Activated CD4-positive, CD25-positive, alpha-beta regulatory T cell (primary cell): ENCODE results near the gene NCAM1.

ENCODE experiments used
- DNase-seq, 4 experiments: peaks; one replicate each; lab custom pipeline; 2025; lab: John Stamatoyannopoulos, UW

Gene NCAM1

DNA sequence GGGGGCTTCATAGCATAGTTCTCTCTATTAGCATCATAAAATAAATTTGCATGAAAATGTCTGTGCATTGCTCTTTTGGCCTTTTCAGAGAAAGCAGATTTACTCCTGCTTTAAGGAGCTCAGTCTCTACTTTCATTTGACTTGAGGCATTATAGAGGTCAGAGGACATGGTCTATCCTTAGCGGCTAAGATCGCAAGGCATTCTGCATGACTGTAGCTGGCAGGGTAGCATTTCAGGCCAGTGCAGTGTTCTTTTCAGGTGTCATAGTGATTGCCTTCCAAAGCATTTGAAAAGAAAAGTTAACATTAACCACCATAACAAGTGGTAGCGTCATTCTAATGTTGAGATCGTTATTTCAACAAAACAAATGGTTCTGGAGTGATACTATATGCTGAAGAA is 126.5 kb downstream of the NCAM1 start:
- DNase-seq = no peak

DNA sequence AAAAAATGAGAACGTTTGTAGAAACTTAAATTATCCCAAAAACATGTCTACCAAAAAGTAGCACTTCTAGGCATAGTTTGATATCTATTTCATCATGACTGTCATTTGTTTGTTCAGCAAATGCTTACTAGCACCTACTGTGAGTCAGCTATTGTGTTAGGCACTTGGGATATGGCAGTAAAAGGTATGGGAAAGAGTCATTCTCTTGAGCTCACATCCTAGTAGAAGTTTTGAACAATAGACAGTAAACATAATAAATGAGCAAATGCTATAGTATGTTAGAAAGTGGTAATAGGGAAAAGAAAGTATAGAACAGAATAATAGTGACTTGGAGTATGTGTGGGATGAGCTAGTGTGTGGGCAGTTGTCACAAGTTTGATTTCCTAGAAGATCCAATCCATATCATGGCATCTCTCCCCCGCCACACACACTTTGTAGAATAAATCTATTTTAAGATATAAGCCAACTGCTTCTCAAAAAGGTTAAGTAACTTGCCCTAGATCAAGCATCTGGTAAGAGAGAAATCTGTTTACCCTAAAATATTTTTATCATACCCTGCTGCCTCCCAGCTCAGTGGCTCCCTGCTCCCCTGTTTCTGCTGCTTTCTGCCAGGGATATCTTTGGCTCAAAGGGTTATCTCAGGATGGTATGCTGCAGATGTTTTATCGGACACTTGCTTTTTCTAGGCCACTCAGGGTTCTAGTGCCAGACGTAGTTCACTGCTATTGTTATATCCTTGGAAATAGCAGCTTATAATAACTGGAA is 129.7 kb downstream of the NCAM1 start:
- no peak for DNase-seq

DNA sequence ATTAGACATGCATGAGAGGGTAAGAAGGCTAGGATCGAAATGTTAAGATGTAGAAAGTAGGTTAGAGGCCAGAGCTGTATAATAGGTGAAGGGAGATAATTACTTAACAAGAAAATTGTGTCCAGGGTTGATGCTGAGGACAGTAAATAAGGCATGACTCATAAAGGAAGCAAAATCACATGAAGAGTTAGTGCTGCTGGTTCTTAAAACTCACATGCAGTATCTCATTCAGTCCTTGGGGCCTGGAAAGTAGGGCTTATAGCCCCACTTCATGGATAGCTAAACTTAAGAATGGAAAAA is 130.2 kb downstream of the NCAM1 start:
- no peak for DNase-seq

DNA sequence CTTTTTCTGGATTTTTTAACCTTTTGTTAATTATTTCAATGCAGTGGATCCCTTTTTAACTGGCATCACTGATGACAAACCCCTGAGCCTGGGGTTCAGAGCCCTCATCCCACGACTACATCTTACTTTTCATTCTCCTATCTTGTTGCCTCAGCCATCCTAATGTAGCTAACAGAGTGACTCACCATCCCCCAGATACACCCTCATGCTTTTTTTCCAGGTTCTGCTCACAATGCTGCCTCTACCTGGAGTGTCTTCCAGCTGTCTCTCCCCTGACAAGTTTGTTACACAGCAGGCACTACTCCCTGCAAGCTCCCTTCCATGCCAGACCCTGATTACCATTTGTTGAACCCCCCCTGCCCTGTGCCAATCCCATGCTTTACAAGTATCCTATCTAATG is 135.4 kb downstream of the NCAM1 start:
- no peak for DNase-seq

- DNase-seq = no peak
These were observed 142.9 kb downstream of the NCAM1 start for GRCh38 chr11:113103932-113104690.

- no peak for DNase-seq
These were observed 143.6 kb downstream of the NCAM1 start for GRCh38 chr11:113104691-113105251.

DNA sequence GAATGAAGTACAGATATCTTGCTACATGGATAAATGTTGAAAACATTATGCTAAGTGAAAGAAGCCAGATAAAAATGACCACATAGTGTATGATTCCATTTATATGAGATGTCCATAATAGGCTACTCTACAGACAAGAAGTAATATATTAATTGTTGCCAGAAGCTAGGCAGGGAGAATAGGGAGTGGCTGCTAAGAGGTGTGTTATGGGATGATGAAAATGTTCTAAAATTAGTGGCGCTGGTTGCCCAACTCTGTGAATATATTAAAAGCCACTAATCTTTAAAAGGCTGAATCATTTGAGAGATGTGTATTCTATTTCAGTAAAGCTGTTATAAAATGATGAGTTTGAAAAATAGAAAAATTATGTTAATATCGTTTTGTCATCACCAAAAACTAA is 144.4 kb downstream of the NCAM1 start:
- no peak for DNase-seq

DNA sequence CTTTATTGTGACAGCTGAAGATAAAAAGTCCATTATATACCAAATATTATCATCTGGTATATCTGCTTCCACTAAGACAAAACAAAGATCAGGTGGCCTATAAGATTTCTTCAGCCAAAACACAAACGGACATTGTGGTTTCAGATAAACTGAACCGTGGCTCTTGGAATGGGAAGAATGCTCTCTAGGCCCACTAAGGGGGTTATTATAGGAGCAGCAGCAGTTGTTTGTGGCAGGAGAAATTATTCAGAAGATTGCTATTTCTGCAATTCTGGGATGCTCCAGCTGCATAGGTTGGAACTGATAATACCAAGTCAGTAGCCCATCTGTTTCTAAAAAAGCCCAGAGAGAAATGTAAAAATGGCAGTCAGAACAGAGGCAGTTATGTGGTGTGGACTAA is 145.3 kb downstream of the NCAM1 start:
- DNase-seq = no peak

DNA sequence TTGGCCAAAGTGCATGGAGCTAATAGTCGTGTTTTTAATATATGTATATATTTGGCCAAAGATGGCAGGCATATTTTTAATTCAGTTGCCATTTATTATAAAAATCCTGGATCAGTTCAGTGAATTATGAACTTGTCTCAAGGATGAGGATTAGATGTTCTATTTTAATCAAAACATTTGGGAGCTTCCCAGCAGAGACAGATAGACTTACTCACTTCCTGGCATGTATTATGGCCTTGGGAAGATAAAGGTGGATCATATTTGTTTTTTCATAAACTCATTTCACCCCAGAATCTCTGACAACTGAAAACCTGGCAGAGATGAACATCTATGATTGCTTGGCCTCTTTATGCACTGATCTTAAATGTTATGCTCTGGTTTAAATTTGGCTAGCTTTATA is 148.8 kb downstream of the NCAM1 start:
- DNase-seq = no peak

DNA sequence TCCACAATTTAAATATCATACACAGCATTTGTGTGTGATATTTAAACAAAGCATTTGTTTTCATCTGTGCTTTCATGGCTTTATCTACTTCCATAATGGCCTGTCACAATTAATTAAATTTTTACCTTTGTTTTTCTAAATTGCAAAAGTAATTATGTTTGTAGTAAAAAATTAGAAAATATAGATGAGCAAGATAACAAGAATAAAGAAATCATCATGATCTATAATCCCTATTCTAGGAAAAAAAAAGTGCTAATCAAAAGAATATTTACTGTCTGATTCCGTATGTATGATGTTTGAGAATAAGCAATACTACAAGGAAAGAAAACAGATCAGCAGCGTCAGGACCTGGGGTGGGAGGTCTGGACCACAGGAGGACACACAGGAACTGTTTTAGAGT is 149.9 kb downstream of the NCAM1 start:
- no peak for DNase-seq

DNA sequence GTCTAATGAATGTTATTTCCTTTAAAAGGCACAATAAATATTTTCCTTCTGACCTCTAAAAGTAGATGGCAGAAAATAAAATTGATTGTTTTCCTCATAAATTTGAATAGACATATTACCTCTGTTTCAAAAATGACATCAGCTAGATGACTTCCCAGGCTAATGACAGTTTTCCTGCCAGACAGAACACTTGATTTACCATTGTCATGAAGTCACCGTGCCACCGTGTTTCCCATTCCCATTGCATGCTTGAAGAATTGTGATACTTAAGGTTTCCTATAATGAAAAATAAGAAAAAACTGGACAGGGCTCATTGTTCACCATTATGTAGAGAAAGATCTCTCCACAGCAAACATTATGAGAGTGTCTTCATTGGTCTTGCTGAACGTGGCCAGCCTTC is 151.1 kb downstream of the NCAM1 start:
- DNase-seq = no peak

DNA sequence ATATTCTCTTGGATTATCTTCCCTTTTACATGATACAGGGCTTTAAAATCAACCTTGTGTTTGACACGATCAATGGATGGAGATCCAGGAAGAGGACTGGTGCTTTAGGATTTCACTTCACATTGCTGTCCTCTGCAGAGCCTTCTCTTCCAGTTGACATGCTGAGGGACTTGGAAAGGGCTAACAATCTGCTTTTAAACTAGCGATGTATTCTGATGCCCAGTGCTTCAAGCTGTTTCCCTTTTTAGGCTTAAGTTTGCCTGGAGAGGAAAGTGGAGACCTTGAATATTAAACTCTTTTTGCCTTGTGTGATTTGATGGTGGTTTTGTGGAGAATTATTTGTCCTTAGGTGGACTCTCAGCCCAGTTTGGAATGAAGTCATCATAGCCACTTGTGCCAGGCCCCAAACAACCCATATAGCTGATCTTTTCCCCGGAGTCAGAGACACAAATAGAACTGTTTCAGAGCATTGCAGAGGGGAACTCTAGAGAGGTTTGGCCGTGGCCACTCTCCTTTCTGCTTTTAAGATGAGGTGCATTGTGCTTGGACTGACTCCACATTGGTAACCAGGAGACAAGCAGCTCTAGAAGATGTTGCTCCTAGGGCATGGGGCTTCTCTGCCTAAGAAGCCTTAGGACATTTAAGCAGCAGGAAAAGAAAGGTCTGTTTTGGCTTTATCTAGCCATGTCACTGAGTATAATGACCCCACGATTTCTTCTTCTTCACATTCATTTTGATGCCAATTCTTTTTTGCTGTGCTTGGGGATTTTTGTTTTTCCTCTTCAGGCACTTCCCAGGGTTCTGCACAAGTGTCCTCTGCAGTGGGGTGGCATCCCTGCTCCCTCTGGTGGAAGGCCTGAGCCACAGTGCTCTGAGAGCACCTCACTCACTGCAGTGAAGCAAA is 152.8 kb downstream of the NCAM1 start:
- DNase-seq = no peak

GRCh38 chr11:113114705-113115027 is 153.4 kb downstream of the NCAM1 start:
- DNase-seq = no peak

DNA sequence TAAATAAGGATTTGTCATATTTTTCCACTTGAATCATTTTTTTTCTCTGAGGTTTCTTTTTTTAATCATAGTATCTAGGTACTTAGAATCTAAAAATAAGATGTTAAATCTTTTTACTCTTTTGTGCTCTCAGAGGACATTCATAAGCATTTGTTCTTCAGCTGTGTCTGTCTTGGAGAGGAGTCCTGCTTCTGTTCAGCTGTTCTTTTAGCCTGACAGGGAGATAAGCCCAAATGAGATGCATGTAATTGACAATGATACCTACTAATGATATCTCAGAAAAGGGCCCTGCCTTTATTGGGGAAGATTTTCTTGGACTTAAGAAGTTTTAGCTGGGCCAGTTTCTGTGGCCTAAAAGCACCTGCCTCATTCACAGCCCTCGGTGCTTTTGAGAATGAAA is 156.9 kb downstream of the NCAM1 start:
- no peak for DNase-seq

DNA sequence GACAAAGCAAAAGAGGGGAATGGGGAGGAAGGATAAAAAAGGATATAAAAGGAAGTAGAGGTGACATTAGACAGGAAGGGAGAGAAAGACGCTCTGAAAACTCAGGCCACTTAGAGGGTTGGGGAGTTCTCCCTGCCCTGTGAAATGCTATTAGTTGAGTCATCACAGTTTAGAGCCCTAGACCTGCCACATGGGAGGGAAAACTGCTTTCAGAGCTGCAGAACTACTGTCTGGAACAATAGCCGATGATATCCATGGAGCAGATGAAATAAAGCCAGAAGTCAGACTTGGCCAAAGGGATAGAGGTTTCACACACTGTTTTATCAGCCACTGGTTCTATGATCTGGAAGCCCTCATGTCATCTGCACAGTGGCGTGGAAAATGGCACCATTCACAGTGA is 157.9 kb downstream of the NCAM1 start:
- no peak for DNase-seq

GRCh38 chr11:113119966-113120736 is 158.9 kb downstream of the NCAM1 start:
- DNase-seq = no peak

- no peak for DNase-seq
These were observed 160.5 kb downstream of the NCAM1 start for GRCh38 chr11:113121746-113122145.

DNA sequence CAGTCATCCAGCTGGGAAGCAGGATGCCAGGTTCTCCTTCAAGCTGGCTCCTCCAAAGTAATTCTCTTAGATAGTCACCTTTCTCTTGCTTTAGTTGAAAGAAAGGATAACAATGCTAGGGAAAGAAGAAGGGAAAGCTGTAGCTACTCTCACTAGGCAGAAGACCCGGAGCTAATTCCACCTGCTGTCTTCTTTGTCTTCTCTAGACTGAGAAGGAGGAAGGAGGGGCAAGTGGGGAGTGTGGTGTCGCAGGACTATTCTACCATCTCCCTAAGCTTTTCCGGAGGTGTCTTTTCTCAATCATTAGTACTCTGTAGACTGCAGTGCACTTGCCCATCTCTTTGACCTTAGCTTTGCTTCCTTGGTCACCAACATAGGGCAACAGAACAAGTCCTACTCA is 162.8 kb downstream of the NCAM1 start:
- DNase-seq = no peak

GRCh38 chr11:113124578-113124977 is 163.4 kb downstream of the NCAM1 start:
- DNase-seq = no peak

- no peak for DNase-seq
These were observed 168.2 kb downstream of the NCAM1 start for GRCh38 chr11:113129261-113129992.
